ENCODE measurements around the gene PPM1M. TPM values are rescaled to one million over a fixed set of nuclear protein-coding genes. Genes with fewer than 3 reads are reported as not detected.

PPM1M gene
- total RNA-seq, 1 experiment from 2014 or later: 16.2 TPM

DNA sequence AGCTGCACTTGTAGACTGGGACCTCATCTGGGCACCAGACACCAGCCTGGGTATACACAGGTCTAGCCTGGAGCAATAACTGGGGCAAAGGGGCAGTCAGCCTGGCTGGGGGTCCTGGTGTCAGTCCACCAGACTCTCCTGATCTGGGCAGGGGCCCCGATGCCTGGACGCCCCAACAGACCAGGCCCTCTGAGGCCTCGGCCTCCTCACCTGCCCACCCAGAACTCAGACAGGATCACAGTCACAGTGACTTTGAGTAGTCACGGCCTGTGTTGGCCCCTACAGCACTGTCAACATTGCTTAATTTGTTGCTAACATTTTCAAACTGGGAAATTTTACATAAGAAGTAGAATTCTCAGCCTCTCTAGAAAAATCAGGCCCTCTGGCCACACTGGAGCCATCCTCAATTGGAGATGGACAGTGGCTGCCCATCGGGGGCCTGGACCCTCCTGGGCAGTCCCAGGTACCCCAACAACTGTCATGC, 12.4 kb upstream of the PPM1M start:
- peaks cover 9% of the 10 kb centered on the region for H4K20me1 ChIP-seq (ENCODE audit: insufficient read depth)
- POLR2A ChIA-PET (ENCODE audit: unreplicated experiment): no interaction called here

DNA sequence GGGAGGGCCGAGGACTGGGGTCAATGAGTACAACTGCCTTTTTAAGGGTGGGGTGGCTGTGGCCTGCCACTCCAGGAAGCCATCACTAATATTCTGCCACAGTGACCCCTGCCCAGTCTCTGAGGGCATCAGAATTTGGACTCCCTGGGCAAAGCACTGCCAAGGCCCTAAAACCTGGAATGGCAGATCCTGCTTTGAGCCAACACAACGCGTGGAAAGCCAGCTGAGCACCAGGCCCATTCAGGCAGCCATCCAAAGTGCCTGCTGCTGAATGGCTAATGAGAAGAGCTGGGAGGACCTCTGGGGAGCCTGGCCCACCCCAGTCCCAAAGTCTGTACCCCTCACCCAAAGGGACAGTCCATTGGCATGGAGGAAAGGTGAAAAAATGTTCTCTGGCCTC, 11.6 kb upstream of the PPM1M start:
- Histone ChIP-seq H3K4me2 (no peak overlapping the region), H4K20me1 (ENCODE audit: insufficient read depth) (peaks cover 9% of the 10 kb centered on the region), H3K9me3 (ENCODE audit: insufficient read depth, low read depth) (no peaks in the 10 kb centered on the region), H2AFZ (no peak overlapping the region), H3K27ac (no peak overlapping the region), H3K9me2 (ENCODE audit: insufficient read depth) (no peaks in the 10 kb centered on the region), H3K36me3 (ENCODE audit: low read depth) (peaks cover 7% of the 10 kb centered on the region; the same call in 1 of the 2 replicates), H3K27me3 (ENCODE audit: insufficient read depth, low read depth) (no peaks in the 10 kb centered on the region), H3F3A (ENCODE audit: insufficient read depth, low read depth) (peaks cover 26% of the 10 kb centered on the region), H3K4me3 (no peak overlapping the region), H3K4me1 (replicated peaks; ENCODE audit: insufficient read depth) (peaks cover 31% of the 10 kb centered on the region), H3K79me2 (ENCODE audit: low read depth) (peaks cover 34% of the 10 kb centered on the region)
- no peak for DNase-seq
- CTCF ChIA-PET: no interaction called here
- POLR2A ChIA-PET (ENCODE audit: unreplicated experiment): no interaction called here
- no TSS peak for BruUV-seq (replicated peaks)
- no peak for TF ChIP-seq EZH2 (IDR thresholded peaks at IDR 0.05; ENCODE audit: low read depth)
- TF ChIP-seq, protein P1, sequence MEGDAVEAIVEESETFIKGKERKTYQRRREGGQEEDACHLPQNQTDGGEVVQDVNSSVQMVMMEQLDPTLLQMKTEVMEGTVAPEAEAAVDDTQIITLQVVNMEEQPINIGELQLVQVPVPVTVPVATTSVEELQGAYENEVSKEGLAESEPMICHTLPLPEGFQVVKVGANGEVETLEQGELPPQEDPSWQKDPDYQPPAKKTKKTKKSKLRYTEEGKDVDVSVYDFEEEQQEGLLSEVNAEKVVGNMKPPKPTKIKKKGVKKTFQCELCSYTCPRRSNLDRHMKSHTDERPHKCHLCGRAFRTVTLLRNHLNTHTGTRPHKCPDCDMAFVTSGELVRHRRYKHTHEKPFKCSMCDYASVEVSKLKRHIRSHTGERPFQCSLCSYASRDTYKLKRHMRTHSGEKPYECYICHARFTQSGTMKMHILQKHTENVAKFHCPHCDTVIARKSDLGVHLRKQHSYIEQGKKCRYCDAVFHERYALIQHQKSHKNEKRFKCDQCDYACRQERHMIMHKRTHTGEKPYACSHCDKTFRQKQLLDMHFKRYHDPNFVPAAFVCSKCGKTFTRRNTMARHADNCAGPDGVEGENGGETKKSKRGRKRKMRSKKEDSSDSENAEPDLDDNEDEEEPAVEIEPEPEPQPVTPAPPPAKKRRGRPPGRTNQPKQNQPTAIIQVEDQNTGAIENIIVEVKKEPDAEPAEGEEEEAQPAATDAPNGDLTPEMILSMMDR (conservative IDR thresholded peaks at IDR 0.05): no peak
- intact Hi-C loops (cut with micrococcal nuclease; ENCODE audit: unreplicated experiment): loop anchor here (5.0 kb wide), 1 partner anchor 153 kb away; no protein-coding TSS in a partner anchor

More for the DNA sequence above, 12.4 kb upstream of the PPM1M start:
- intact Hi-C loops (cut with micrococcal nuclease; ENCODE audit: unreplicated experiment): loop anchor here (5.0 kb wide), 1 partner anchor 154 kb away; no protein-coding TSS in a partner anchor
- TF ChIP-seq, protein P1 (conservative IDR thresholded peaks at IDR 0.05): no peak
- no peak for TF ChIP-seq EZH2 (IDR thresholded peaks at IDR 0.05; ENCODE audit: low read depth)
- no peak overlapping the region for H3K4me2 ChIP-seq
- H3K27ac ChIP-seq: no peak overlapping the region
- H3K79me2 ChIP-seq (ENCODE audit: low read depth): peaks cover 27% of the 10 kb centered on the region
- H3K27me3 ChIP-seq (ENCODE audit: insufficient read depth, low read depth): no peaks in the 10 kb centered on the region
- peaks cover 25% of the 10 kb centered on the region for H3F3A ChIP-seq (ENCODE audit: insufficient read depth, low read depth)
- no peak overlapping the region for H3K4me3 ChIP-seq
- DNase-seq: no peak
- peaks cover 7% of the 10 kb centered on the region; the same call in 1 of the 2 replicates for H3K36me3 ChIP-seq (ENCODE audit: low read depth)
- peaks cover 27% of the 10 kb centered on the region for H3K4me1 ChIP-seq (replicated peaks; ENCODE audit: insufficient read depth)
- H3K9me3 ChIP-seq (ENCODE audit: insufficient read depth, low read depth): no peaks in the 10 kb centered on the region
- H3K9me2 ChIP-seq (ENCODE audit: insufficient read depth): no peaks in the 10 kb centered on the region
- CTCF ChIA-PET: interaction anchor here (0.6 kb wide), 1 partner anchor 88 kb away, joined by 4 read pairs; no protein-coding TSS in a partner anchor
- BruUV-seq (replicated peaks): no TSS peak
- H2AFZ ChIP-seq: no peak overlapping the region

- TF ChIP-seq, protein P1 (conservative IDR thresholded peaks at IDR 0.05): no peak
- no peak for TF ChIP-seq EZH2 (IDR thresholded peaks at IDR 0.05; ENCODE audit: low read depth)
- peaks cover 31% of the 10 kb centered on the region for H3K4me1 ChIP-seq (replicated peaks; ENCODE audit: insufficient read depth)
- H3K27me3 ChIP-seq (ENCODE audit: insufficient read depth, low read depth): no peaks in the 10 kb centered on the region
- CTCF ChIA-PET: interaction anchor here (0.6 to 0.7 kb wide), 2 partner anchors 15 to 214 kb away, joined by 5 to 7 read pairs; no protein-coding TSS in a partner anchor
- H3F3A ChIP-seq (ENCODE audit: insufficient read depth, low read depth): peaks cover 30% of the 10 kb centered on the region
- POLR2A ChIA-PET (ENCODE audit: unreplicated experiment): no interaction called here
- no peak overlapping the region for H2AFZ ChIP-seq
- no peaks in the 10 kb centered on the region for H3K9me3 ChIP-seq (ENCODE audit: insufficient read depth, low read depth)
- H3K9me2 ChIP-seq (ENCODE audit: insufficient read depth): no peaks in the 10 kb centered on the region
- H4K20me1 ChIP-seq (ENCODE audit: insufficient read depth): peaks cover 9% of the 10 kb centered on the region
- H3K4me2 ChIP-seq: no peak overlapping the region
- H3K79me2 ChIP-seq (ENCODE audit: low read depth): peaks cover 42% of the 10 kb centered on the region
- DNase-seq: no peak
- no TSS peak for BruUV-seq (replicated peaks)
- H3K27ac ChIP-seq: no peak overlapping the region
- intact Hi-C loops (cut with micrococcal nuclease; ENCODE audit: unreplicated experiment): loop anchor here (5.0 kb wide), 2 partner anchors 153 to 292 kb away; partner anchors contain the start of genes PARP3 and RRP9
- H3K4me3 ChIP-seq: no peak overlapping the region
- H3K36me3 ChIP-seq (ENCODE audit: low read depth): peaks cover 7% of the 10 kb centered on the region; the same call in 1 of the 2 replicates
These were observed 10.8 kb upstream of the PPM1M start for GRCh38 chr3:52234516-52235447.
